ENCODE results near the gene HDAC10.

The HDAC10 gene

DNA sequence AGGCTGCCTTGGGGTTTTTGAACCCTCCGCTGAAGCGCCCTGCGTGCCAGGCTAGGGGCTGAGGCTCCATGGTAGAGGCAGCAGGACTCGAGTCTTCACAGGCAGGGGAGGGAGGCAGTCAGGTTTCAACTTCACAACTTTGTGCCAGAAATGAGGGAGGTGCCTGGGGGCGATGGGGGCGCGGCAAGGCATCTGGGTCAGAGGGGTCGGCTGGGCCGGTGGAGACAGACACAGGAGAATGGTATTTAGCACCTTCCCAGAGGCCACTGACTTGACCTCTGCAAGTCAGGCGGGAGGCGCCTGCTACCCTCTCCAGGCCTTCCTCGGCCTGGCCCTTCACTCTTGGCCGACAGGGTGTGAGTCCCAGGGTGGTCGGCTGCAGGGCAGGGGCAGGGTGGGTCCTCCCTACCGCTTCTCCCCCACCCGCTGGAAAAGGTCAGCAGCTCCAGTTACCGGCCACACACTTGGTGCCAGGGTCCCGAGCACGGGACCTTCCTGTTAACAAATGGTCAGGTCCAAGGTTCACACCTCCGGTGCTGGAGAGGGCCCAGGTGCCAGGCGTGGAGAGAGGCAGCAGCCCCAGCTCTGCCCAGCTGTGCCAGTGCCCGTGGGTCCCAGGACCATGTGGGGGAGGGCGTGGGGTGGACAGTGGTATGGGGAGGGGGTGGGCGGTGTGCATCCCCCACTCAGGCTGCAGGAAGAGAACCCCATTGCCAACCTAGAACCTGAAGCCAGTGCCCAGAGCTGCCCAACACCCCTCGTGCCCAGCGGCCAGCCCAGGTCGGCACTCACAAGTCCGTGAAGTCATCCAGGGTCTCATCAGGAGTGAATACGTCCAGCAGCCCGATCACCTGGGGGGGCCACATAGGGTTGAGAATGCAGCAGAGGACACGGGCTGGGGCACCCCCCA, 6.6 kb upstream of the HDAC10 start:
- Histone ChIP-seq H3K27ac (ENCODE audit: low read length) (no peak overlapping the region), H3K4me3 (ENCODE audit: low read depth in 1 of 2, low read length in 2 of 2) (no peak overlapping the region), H3K4me1 (ENCODE audit: control insufficient read depth in 1 of 2, insufficient read depth in 2 of 2, low read length in 2 of 2) (peaks cover 0 to 20% of the 10 kb centered on the region in 2 donors), H3K27me3 (ENCODE audit: low read depth, low read length) (peaks cover 7% of the 10 kb centered on the region), H3K36me3 (ENCODE audit: control insufficient read depth in 1 of 2, insufficient read depth in 2 of 2, low read length in 2 of 2) (no peaks in the 10 kb centered on the region), H3K9me3 (ENCODE audit: control insufficient read depth in 1 of 2, low read length in 2 of 2) (no peaks in the 10 kb centered on the region)

DNA sequence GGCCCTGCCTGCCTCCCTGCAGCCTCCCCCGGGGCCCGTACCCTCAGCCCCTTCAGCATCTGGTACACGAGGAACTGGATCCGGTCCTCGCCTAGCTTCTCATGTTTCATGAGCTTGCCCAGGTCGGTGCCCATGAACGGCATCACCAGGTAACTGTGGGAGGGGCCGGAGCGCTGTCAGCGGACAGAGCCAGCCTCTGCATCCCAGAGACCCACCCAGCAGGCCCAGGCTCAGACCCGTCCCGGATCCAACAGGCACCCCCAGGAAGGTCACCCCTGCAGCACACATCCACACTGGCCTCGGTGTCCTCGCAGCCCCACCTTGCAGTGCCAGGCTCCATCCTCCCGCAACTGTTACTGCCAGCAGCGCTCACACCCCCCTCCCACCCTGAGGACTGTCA, 6.0 kb upstream of the HDAC10 start:
- H3K27me3 ChIP-seq (ENCODE audit: low read depth, low read length): peaks cover under 1% of the 10 kb centered on the region
- peaks cover 0 to 14% of the 10 kb centered on the region in 2 donors for H3K4me1 ChIP-seq (ENCODE audit: control insufficient read depth in 1 of 2, insufficient read depth in 2 of 2, low read length in 2 of 2)
- no peaks in the 10 kb centered on the region for H3K36me3 ChIP-seq (ENCODE audit: control insufficient read depth in 1 of 2, insufficient read depth in 2 of 2, low read length in 2 of 2)
- H3K9me3 ChIP-seq (ENCODE audit: control insufficient read depth in 1 of 2, low read length in 2 of 2): no peaks in the 10 kb centered on the region
- H3K4me3 ChIP-seq (ENCODE audit: low read depth in 1 of 2, low read length in 2 of 2): no peak overlapping the region
- H3K27ac ChIP-seq (ENCODE audit: low read length): no peak overlapping the region

DNA sequence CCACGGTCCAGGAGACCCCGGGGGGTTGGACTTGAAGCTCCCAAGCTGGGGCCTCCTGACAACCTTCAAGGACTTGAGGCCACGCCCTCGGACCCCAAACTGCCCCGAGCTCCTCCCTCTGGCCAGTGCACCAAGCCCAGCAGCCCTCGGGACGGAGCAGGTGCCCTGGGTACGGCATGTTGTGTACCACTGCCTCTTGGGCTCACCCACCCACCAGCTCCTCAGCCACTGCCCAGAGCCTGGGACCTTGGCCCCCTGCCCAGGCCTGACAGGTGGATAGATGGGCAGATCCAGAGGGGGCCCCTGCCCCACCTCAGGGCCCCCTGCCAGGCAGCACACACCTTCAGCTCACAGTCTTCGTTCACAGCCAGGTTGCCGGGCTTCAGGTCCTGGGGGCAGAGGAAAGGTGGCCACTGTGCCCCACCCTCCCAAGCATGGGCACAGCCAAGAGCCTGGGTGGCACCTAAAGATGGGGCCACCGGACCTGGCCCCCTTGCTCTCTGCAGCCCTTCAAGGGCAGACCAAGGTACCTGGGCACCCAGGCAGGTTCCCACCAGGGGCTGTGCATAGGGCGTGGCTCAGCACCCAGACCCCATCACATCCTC, 5.3 kb upstream of the HDAC10 start:
- H3K27me3 ChIP-seq (ENCODE audit: low read depth, low read length): no peaks in the 10 kb centered on the region
- H3K4me1 ChIP-seq (ENCODE audit: control insufficient read depth in 1 of 2, insufficient read depth in 2 of 2, low read length in 2 of 2): peaks cover 0 to 15% of the 10 kb centered on the region in 2 donors
- H3K36me3 ChIP-seq (ENCODE audit: control insufficient read depth in 1 of 2, insufficient read depth in 2 of 2, low read length in 2 of 2): no peaks in the 10 kb centered on the region
- H3K9me3 ChIP-seq (ENCODE audit: control insufficient read depth in 1 of 2, low read length in 2 of 2): no peaks in the 10 kb centered on the region
- H3K4me3 ChIP-seq (ENCODE audit: low read depth in 1 of 2, low read length in 2 of 2): no peak overlapping the region
- H3K27ac ChIP-seq (ENCODE audit: low read length): no peak overlapping the region

DNA sequence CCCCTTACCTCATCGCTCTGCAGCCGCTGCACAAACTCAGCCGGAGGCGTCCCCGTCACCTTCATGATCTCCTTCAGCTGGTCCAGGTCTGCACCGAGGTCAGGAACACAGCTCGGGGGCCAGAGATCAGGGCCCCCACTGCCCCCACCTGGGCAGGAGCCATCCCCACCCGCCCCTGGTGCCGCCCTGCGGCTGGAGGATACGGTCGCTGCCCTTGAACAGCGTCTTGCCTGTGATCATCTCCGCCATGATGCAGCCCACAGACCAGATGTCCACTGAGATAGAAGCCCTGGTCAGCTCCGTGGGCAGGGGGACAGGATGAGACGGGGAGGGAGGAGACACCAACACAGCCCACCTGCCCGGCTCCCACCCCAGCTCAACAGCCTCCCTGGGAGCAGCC, 4.5 kb upstream of the HDAC10 start:
- Histone ChIP-seq H3K27ac (ENCODE audit: low read length) (no peak overlapping the region), H3K4me3 (ENCODE audit: low read depth in 1 of 2, low read length in 2 of 2) (no peak overlapping the region), H3K4me1 (ENCODE audit: control insufficient read depth in 1 of 2, insufficient read depth in 2 of 2, low read length in 2 of 2) (peaks cover 0 to 12% of the 10 kb centered on the region in 2 donors), H3K36me3 (ENCODE audit: control insufficient read depth in 1 of 2, insufficient read depth in 2 of 2, low read length in 2 of 2) (no peaks in the 10 kb centered on the region), H3K27me3 (ENCODE audit: low read depth, low read length) (no peaks in the 10 kb centered on the region), H3K9me3 (ENCODE audit: control insufficient read depth in 1 of 2, low read length in 2 of 2) (no peaks in the 10 kb centered on the region)

DNA sequence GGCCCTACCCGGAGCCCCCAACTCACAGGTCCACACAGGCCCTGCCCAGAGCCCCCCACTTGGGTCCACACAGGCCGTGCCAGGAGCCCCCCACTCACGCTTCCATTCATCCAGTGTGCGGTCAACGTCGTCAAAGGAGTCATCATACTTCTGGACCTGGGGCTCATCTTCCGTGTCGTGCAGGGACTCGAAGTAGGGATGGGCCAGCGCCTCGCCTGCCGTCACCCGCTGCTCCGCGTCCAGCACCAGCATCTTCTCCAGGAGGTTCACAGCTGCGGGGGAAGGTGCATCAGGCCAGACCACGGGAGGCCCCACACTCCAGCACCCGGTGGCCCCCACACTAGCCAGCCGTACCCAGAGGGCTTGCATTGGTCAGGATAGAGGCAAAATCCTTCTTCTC, 4.0 kb upstream of the HDAC10 start:
- Histone ChIP-seq H3K4me3 (ENCODE audit: low read depth in 1 of 2, low read length in 2 of 2) (no peak overlapping the region), H3K27ac (ENCODE audit: low read length) (no peak overlapping the region), H3K27me3 (ENCODE audit: low read depth, low read length) (no peaks in the 10 kb centered on the region), H3K36me3 (ENCODE audit: control insufficient read depth in 1 of 2, insufficient read depth in 2 of 2, low read length in 2 of 2) (no peaks in the 10 kb centered on the region), H3K4me1 (ENCODE audit: control insufficient read depth in 1 of 2, insufficient read depth in 2 of 2, low read length in 2 of 2) (peaks cover 0 to 12% of the 10 kb centered on the region in 2 donors), H3K9me3 (ENCODE audit: control insufficient read depth in 1 of 2, low read length in 2 of 2) (no peaks in the 10 kb centered on the region)

DNA sequence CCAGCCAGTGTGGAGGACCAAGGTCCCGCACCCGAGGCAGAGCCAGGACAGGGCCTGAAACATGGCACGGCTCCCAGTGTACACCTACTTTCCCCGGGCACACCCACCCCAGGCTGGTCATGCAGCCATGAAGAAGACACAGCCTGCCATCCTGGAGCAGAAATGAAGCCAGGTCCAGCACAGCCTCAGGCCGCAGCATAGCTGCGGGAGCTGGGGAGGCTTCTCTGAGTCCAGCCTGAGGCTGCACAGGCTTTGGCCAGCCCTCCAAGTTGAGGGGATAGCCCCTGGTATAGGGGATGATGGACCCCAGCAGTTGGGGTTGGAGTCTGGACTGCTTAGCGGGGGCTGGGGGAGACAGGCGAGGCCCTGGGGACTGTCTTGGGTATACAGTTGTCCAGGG, 2.9 kb upstream of the HDAC10 start:
- H3K9me3 ChIP-seq (ENCODE audit: control insufficient read depth in 1 of 2, low read length in 2 of 2): no peaks in the 10 kb centered on the region
- H3K27ac ChIP-seq (ENCODE audit: low read length): no peak overlapping the region
- no peaks in the 10 kb centered on the region for H3K27me3 ChIP-seq (ENCODE audit: low read depth, low read length)
- peaks cover 0 to 20% of the 10 kb centered on the region in 2 donors for H3K4me1 ChIP-seq (ENCODE audit: control insufficient read depth in 1 of 2, insufficient read depth in 2 of 2, low read length in 2 of 2)
- H3K36me3 ChIP-seq (ENCODE audit: control insufficient read depth in 1 of 2, insufficient read depth in 2 of 2, low read length in 2 of 2): no peaks in the 10 kb centered on the region
- no peak overlapping the region for H3K4me3 ChIP-seq (ENCODE audit: low read depth in 1 of 2, low read length in 2 of 2)

DNA sequence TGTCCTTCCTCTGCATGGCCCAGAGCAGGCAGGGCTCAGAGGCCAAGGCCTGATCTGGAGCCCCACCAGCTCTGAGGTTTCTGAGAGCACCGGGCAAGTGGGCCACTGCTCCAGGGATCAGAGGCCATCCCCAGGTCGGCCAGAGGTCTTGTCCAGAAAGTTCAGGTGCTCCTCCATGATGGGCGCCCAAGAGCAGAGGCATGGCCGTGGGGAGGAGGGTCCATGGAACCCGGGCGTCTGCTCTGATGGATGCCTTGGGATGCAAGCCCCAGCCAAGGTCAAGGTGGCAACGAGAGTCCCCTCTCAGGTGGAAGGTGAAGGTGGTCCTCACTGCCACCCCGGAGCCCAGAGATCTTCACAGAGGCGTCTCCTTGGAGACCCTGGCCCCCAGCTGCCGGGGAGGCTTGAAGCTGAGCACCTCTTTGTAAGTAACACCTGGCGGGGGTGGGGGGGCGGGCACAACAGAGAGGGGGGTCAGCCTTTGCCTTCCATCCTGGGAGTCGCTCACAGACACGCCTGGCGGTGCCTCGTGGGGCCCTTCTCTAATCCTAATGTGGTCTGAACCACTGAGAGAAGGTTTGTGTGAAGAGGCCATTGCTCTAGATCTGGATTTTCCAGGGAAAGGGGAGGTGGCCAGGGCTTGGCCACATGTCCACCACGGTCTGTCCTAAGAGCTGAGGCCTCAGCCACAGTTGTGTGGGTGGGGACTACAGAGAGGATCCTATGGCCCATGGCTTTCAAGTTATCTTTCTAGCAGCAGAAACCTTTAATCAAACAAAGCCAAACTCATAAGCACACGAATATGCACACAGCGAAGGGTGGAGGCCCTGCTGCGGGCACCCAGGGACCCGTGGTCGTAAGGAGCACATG, 2.2 kb upstream of the HDAC10 start:
- Histone ChIP-seq H3K27me3 (ENCODE audit: low read depth, low read length) (no peaks in the 10 kb centered on the region), H3K9me3 (ENCODE audit: control insufficient read depth in 1 of 2, low read length in 2 of 2) (no peaks in the 10 kb centered on the region), H3K4me3 (ENCODE audit: low read depth in 1 of 2, low read length in 2 of 2) (no peak overlapping the region), H3K4me1 (ENCODE audit: control insufficient read depth in 1 of 2, insufficient read depth in 2 of 2, low read length in 2 of 2) (peaks cover 0 to 20% of the 10 kb centered on the region in 2 donors), H3K36me3 (ENCODE audit: control insufficient read depth in 1 of 2, insufficient read depth in 2 of 2, low read length in 2 of 2) (no peaks in the 10 kb centered on the region), H3K27ac (ENCODE audit: low read length) (no peak overlapping the region)

DNA sequence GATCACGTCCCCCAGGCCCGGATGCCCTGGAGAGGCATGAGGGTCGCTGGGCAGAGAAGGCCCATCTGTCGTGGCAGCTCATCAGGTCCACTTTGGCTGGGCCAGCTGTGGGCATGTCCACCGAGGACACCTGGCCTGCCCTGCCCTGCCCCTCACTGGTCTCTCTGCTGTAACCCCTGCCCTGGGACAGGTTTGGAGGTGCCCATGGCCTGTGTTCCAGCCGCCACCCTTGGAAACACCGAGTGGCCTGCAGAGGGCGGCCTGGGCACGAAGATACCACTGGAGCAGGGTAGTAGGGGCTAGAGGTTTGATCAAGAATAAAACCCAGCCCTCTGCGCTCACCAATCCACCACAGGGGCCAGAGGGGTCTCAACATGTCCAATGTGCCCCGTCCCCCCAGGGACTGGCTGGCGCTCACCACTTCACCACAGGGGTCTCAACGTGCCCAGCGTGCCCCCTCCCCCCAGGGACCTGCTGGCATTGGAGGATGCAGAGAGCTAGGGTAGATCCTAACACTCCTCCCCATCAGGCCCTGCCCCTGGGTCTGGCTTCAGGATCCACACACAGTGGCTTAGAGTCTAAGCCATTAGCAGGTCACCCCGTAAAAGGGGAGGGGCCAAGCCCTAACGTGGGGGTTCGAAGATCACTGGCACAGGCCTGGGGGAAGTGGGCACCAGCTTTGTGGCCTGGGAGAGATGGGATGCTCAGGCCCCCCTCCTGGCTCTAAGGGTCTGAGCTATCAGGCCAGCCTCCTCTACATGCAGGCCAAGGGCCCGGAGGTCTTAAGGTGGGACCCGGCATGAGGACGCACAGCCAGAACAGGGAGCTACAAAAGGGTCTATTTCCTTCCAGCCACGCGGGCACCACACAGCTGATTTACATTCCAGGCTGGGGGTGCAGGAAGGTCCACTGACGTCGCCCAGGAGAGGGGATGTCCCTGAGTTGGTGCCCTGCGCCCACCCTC, 1.3 kb upstream of the HDAC10 start:
- H3K36me3 ChIP-seq (ENCODE audit: control insufficient read depth in 1 of 2, insufficient read depth in 2 of 2, low read length in 2 of 2): peaks cover 0 to 8% of the 10 kb centered on the region in 2 donors
- no peak overlapping the region for H3K4me3 ChIP-seq (ENCODE audit: low read depth in 1 of 2, low read length in 2 of 2)
- H3K27me3 ChIP-seq (ENCODE audit: low read depth, low read length): no peaks in the 10 kb centered on the region
- no peak overlapping the region for H3K27ac ChIP-seq (ENCODE audit: low read length)
- peaks cover 0 to 20% of the 10 kb centered on the region in 2 donors for H3K4me1 ChIP-seq (ENCODE audit: control insufficient read depth in 1 of 2, insufficient read depth in 2 of 2, low read length in 2 of 2)
- H3K9me3 ChIP-seq (ENCODE audit: control insufficient read depth in 1 of 2, low read length in 2 of 2): no peaks in the 10 kb centered on the region

DNA sequence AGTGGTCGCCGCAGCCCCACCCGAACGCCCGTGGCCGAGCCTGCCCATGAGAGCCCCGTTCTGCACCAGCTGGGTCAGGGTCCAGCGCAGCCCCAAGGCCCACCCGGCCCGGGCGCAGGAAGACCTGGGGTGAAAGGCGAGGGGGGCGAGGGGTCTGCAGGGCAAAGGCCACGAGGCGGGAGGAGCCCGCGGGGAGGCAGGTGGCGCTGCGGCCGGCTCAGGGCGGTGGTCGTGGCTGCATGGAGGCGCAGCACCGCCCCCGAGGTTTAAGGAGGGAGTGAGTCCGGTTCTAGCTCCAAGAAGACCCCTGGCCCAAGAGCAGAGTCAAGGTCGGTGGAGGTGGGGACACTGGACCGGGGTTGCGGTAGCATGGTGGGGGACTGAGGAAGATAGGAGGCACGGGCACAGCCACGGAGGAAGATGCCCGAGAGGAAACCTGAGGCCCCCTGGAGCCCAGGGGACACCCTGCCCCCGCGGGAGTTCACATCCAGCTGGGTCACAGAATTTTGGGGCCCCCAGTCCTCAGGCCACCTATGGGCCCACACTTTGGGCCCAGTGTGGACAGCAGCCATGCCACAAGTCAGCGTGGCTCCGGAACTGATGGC, 514 bp upstream of the HDAC10 start:
- H3K27me3 ChIP-seq (ENCODE audit: low read depth, low read length): no peaks in the 10 kb centered on the region
- H3K4me3 ChIP-seq (ENCODE audit: low read depth in 1 of 2, low read length in 2 of 2): peak overlapping the region in 1 of 2 donors; percentile 85
- peaks cover 2 to 9% of the 10 kb centered on the region in 2 donors for H3K36me3 ChIP-seq (ENCODE audit: control insufficient read depth in 1 of 2, insufficient read depth in 2 of 2, low read length in 2 of 2)
- H3K27ac ChIP-seq (ENCODE audit: low read length): no peak overlapping the region
- no peaks in the 10 kb centered on the region for H3K9me3 ChIP-seq (ENCODE audit: control insufficient read depth in 1 of 2, low read length in 2 of 2)
- H3K4me1 ChIP-seq (ENCODE audit: control insufficient read depth in 1 of 2, insufficient read depth in 2 of 2, low read length in 2 of 2): peaks cover 0 to 20% of the 10 kb centered on the region in 2 donors

DNA sequence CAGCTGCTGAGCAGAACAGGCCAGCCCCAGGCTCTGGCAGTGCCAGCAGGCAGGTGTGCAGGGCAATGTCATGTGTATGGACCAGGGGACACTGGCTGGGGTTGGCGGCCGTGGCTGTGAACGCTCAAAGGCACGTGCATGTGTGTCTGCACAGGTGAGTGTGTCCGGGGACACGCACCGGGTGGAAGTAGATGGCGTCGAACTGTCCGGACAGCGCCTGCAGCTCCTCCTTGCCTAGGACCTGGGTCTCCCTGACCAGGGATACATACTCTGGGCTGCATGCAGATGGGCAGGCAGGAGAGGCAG, 863 bp downstream of the HDAC10 start:
- Histone ChIP-seq H3K27ac (ENCODE audit: low read length) (no peak overlapping the region), H3K4me1 (ENCODE audit: control insufficient read depth in 1 of 2, insufficient read depth in 2 of 2, low read length in 2 of 2) (peaks cover 0 to 30% of the 10 kb centered on the region in 2 donors), H3K4me3 (ENCODE audit: low read depth in 1 of 2, low read length in 2 of 2) (peak overlapping the region; percentile 56 to 85)

More for the DNA sequence above, 863 bp downstream of the HDAC10 start:
- Histone ChIP-seq H3K9me3 (ENCODE audit: control insufficient read depth in 1 of 2, low read length in 2 of 2) (no peaks in the 10 kb centered on the region), H3K27me3 (ENCODE audit: low read depth, low read length) (no peaks in the 10 kb centered on the region), H3K36me3 (ENCODE audit: control insufficient read depth in 1 of 2, insufficient read depth in 2 of 2, low read length in 2 of 2) (peaks cover 8 to 16% of the 10 kb centered on the region in 2 donors)

Measured in muscle layer of duodenum (tissue), 2 donors.